NCI-H187 (cell line): ENCODE data around the gene MTURN.

Source experiments
- DNase-seq, 2 experiments: peaks; one replicate each; lab custom pipeline; 2025; lab: John Stamatoyannopoulos, UW

MTURN gene

GRCh38 chr7:30206942-30207341, 72.2 kb downstream of the MTURN start:
- no peak for DNase-seq

- no peak for DNase-seq
Measured at GRCh38 chr7:30207376-30207775, 72.6 kb downstream of the MTURN start.

GRCh38 chr7:30209951-30210350, 75.2 kb downstream of the MTURN start:
- no peak for DNase-seq
